HG02623 (cell line): ENCODE measurements around the gene LYPD6B.

Experiments used
- ATAC-seq: cut with Tn5 transposase; IDR thresholded peaks from one replicate; pipeline ENCODE4 v1.9.1; 2021; ENCODE audit warnings: moderate library complexity; ENCODE audit not compliant: unreplicated experiment

The LYPD6B gene

GRCh38 chr2:149155988-149156387, 117.5 kb downstream of the LYPD6B start:
- ATAC-seq = no peak

GRCh38 chr2:149156971-149157740, 118.7 kb downstream of the LYPD6B start:
- no peak for ATAC-seq

GRCh38 chr2:149158957-149159356, 120.5 kb downstream of the LYPD6B start:
- no peak for ATAC-seq

GRCh38 chr2:149160195-149160594, 121.7 kb downstream of the LYPD6B start:
- no peak for ATAC-seq

- ATAC-seq = peak; percentile 92
Measured at GRCh38 chr2:149160701-149161217, 122.3 kb downstream of the LYPD6B start.

GRCh38 chr2:149161481-149162225, 123.2 kb downstream of the LYPD6B start:
- ATAC-seq = no peak

- ATAC-seq = no peak
Measured at GRCh38 chr2:149164296-149164695, 125.8 kb downstream of the LYPD6B start.

GRCh38 chr2:149164827-149165226, 126.3 kb downstream of the LYPD6B start:
- no peak for ATAC-seq

- ATAC-seq = peak; percentile 52
Measured at GRCh38 chr2:149167001-149167780, 128.7 kb downstream of the LYPD6B start.

- no peak for ATAC-seq
Measured at GRCh38 chr2:149167941-149168340, 129.4 kb downstream of the LYPD6B start.

GRCh38 chr2:149169656-149170055, 131.2 kb downstream of the LYPD6B start:
- no peak for ATAC-seq

GRCh38 chr2:149170156-149170555, 131.7 kb downstream of the LYPD6B start:
- no peak for ATAC-seq

- ATAC-seq = no peak
Measured at GRCh38 chr2:149170911-149171310, 132.4 kb downstream of the LYPD6B start.

- no peak for ATAC-seq
Measured at GRCh38 chr2:149173220-149173619, 134.7 kb downstream of the LYPD6B start.

GRCh38 chr2:149175956-149176355, 137.5 kb downstream of the LYPD6B start:
- ATAC-seq = no peak

GRCh38 chr2:149178612-149179011, 140.1 kb downstream of the LYPD6B start:
- ATAC-seq = no peak

GRCh38 chr2:149180226-149180875, 141.9 kb downstream of the LYPD6B start:
- ATAC-seq = no peak

GRCh38 chr2:149183187-149183586, 144.7 kb downstream of the LYPD6B start:
- ATAC-seq = no peak

- no peak for ATAC-seq
Measured at GRCh38 chr2:149184991-149185390, 146.5 kb downstream of the LYPD6B start.

- no peak for ATAC-seq
Measured at GRCh38 chr2:149185942-149186490, 147.5 kb downstream of the LYPD6B start.
